Effector memory CD8-positive, alpha-beta T cell (primary cell): ENCODE results near the gene ZBED4.
"Not testable (repeated sequence)": the region's sequence is repeated elsewhere in the genome, so short reads cannot be mapped to it uniquely, and the experiment has no call there.

Experiments used
- ATAC-seq: fragments of 150-1000 bp; cut with Tn5 transposase; replicated peaks from 2 replicates; pipeline ENCODE4 v1.10.0; 2021; ENCODE audit warnings: mild to moderate bottlenecking, moderate library complexity
- DNase-seq, 3 experiments: peaks; one replicate each; pipeline ENCODE4 v3.0.0; 2021
- H3K27ac Mint-ChIP-seq, 2 donors: one replicate each; pipeline ENCODE4 v1.8.0; 2022; ENCODE audit warnings: mild to moderate bottlenecking in 2 of 2, mixed read lengths in 2 of 2, moderate library complexity in 2 of 2
- H3K27me3 Mint-ChIP-seq, 2 donors: one replicate each; pipeline ENCODE4 v1.8.0; 2022; ENCODE audit warnings: mixed read lengths in 2 of 2
- H3K36me3 Mint-ChIP-seq: one replicate; pipeline ENCODE4 v1.8.0; 2022; ENCODE audit warnings: mild to moderate bottlenecking, moderate library complexity, mixed read lengths; ENCODE audit not compliant: insufficient read depth
- H3K4me1 Mint-ChIP-seq, 2 donors: one replicate each; pipeline ENCODE4 v1.8.0; 2022; ENCODE audit warnings: low read depth in 2 of 2, mixed read lengths in 2 of 2
- H3K4me3 Mint-ChIP-seq, 2 donors: one replicate each; pipeline ENCODE4 v1.8.0; 2022; ENCODE audit warnings: mild to moderate bottlenecking in 2 of 2, mixed read lengths in 2 of 2, moderate library complexity in 2 of 2
- H3K9me3 Mint-ChIP-seq, 2 donors: one replicate each; pipeline ENCODE4 v1.8.0; 2022; ENCODE audit warnings: mixed read lengths in 2 of 2

ZBED4 gene

DNA sequence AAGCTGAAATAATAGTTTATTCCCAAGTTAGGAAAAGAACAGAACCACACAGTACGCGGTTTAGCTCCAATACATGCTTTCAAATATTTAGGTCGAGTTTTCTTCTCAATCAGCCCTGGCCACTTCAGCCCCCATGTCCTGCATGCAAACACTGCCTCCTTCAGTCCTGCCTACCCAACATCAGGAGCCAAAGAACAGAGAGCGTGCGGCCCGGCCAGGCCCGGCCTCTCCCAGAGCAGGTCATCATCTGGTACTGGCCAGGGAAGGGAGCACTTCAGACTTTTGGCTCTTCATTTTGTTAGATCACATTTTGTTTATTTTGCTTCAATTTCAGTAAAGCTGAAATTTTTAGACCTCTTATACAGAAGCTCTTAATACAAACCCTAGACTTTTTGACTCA is 32.7 kb upstream of the ZBED4 start:
- peaks cover 91% of the 10 kb centered on the region for H3K36me3 Mint-ChIP-seq
- peaks cover 63 to 73% of the 10 kb centered on the region in 2 donors for H3K4me1 Mint-ChIP-seq
- H3K9me3 Mint-ChIP-seq = no peaks in the 10 kb centered on the region
- DNase-seq = no peak
- H3K27me3 Mint-ChIP-seq = no peaks in the 10 kb centered on the region
- ATAC-seq = no peak
- no peak overlapping the region for H3K27ac Mint-ChIP-seq
- H3K4me3 Mint-ChIP-seq = no peak overlapping the region

GRCh38 chr22:49821741-49822140 is 31.9 kb upstream of the ZBED4 start:
- not testable (repeated sequence) for ATAC-seq, H3K9me3 Mint-ChIP-seq, H3K27me3 Mint-ChIP-seq, DNase-seq, H3K27ac Mint-ChIP-seq
- peaks cover 60 to 69% of the 10 kb centered on the region in 2 donors for H3K4me1 Mint-ChIP-seq
- peaks cover 90% of the 10 kb centered on the region for H3K36me3 Mint-ChIP-seq
- H3K4me3 Mint-ChIP-seq = peak overlapping the region; percentile 37 to 54

DNA sequence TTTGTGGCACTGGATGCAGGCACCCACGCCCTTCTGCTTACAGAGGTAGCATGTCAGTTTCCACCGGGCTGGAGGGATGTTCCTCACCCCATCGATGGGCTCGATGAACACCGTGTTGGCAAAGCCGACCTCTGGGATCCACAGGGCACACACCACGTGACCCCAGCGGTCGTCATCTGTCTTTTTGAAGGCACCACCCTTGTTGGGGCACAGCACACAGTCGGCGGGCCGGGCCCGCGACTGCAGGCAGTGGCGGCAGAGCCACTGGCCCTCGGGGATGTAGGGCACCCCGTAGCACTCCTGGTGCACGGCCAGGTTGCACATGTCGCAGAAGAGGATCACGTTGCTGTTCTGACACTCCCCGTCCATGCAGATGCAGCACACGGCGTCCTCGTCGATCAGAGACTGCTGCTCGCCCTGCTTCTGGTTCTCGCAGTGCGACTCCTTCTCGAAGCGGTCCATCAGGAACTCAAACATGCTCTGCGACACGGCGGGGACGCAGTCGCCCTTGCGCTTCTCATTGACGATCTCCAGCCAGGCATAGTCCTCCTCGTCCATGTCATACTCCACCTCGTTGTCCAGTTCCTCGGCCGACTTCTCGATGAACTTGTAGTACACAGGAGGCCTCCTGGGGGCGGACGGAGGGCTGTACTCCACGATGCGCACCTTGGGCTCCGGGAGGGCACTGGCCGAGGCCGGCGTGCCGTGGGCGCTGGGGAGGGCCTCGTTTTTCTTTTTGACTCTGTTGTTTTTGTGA is 30.2 kb upstream of the ZBED4 start:
- H3K27ac Mint-ChIP-seq = peak overlapping the region; percentile 52 to 87
- peaks cover 44 to 57% of the 10 kb centered on the region in 2 donors for H3K4me1 Mint-ChIP-seq
- no peaks in the 10 kb centered on the region for H3K9me3 Mint-ChIP-seq
- H3K27me3 Mint-ChIP-seq = no peaks in the 10 kb centered on the region
- ATAC-seq (no peak), DNase-seq (no peak)
- peaks cover 73% of the 10 kb centered on the region for H3K36me3 Mint-ChIP-seq
- H3K4me3 Mint-ChIP-seq = peak overlapping the region; percentile 89 to 96

GRCh38 chr22:49824185-49824925 is 29.3 kb upstream of the ZBED4 start:
- Mint-ChIP-seq H3K9me3 (no peaks in the 10 kb centered on the region), H3K27ac (peak overlapping the region in 1 of 2 donors; percentile 87), H3K4me3 (peak overlapping the region; percentile 89 to 96), H3K27me3 (no peaks in the 10 kb centered on the region), H3K4me1 (peaks cover 37 to 52% of the 10 kb centered on the region in 2 donors), H3K36me3 (peaks cover 68% of the 10 kb centered on the region)
- DNase-seq = no peak
- ATAC-seq = no peak

GRCh38 chr22:49824936-49825335 is 28.7 kb upstream of the ZBED4 start:
- Mint-ChIP-seq H3K4me1 (peaks cover 37 to 52% of the 10 kb centered on the region in 2 donors), H3K27ac (peak overlapping the region; percentile 87 to 95), H3K9me3 (no peaks in the 10 kb centered on the region), H3K36me3 (peaks cover 62% of the 10 kb centered on the region), H3K27me3 (no peaks in the 10 kb centered on the region), H3K4me3 (peak overlapping the region; percentile 89 to 96)
- DNase-seq = no peak
- ATAC-seq = no peak

GRCh38 chr22:49825436-49825835 is 28.2 kb upstream of the ZBED4 start:
- Mint-ChIP-seq H3K36me3 (peaks cover 57% of the 10 kb centered on the region), H3K27ac (peak overlapping the region; percentile 95 to 97), H3K27me3 (no peaks in the 10 kb centered on the region), H3K4me1 (peaks cover 37 to 48% of the 10 kb centered on the region in 2 donors), H3K4me3 (peak overlapping the region; percentile 89 to 96), H3K9me3 (no peaks in the 10 kb centered on the region)
- no peak for ATAC-seq
- no peak for DNase-seq

- H3K27ac Mint-ChIP-seq = peak overlapping the region; percentile 95 to 97
- H3K27me3 Mint-ChIP-seq = no peaks in the 10 kb centered on the region
- ATAC-seq = peak; percentile 80
- H3K4me1 Mint-ChIP-seq = peaks cover 31 to 42% of the 10 kb centered on the region in 2 donors
- H3K36me3 Mint-ChIP-seq = peaks cover 50% of the 10 kb centered on the region
- DNase-seq = peak; percentile 63 to 69 (median 63)
- H3K4me3 Mint-ChIP-seq = peak overlapping the region; percentile 89 to 96
- no peaks in the 10 kb centered on the region for H3K9me3 Mint-ChIP-seq
These were observed 27.6 kb upstream of the ZBED4 start for GRCh38 chr22:49825944-49826602.

DNA sequence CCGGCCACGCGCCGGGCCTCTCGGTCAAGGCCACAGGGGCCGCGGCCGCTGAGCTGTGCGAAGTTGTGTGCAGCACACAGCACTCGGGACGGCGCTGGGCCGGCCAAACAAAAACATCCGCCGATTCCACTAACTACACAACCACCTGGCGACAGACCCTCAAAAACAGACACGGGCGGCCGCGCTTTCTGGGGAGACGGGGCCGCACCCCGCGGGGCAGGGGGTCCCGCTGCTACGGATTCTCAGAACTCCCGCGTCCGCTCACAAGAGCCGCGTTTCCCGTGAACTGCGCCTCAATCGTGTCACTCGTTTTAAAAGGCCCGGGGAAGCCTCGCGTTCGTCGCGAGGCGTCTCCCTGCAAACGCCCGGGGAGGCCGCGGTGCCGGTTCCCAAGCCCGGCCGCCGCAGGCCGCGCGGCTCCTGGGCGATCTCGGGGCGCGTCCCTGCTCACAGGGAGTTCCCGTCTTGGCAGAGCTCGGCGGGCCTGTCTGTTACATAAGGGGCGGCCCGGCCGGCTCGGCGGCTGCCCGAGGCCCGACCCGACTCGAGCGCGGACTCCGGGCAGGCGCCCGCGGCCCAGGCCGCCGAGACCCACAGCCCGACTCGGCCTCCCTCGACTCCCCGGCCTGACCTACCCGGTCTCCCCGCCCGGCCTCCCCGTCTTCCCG is 26.9 kb upstream of the ZBED4 start:
- peaks cover 45% of the 10 kb centered on the region for H3K36me3 Mint-ChIP-seq
- ATAC-seq (peak; percentile 34), DNase-seq (peak; percentile 23 to 41 (median 25))
- H3K27me3 Mint-ChIP-seq = no peaks in the 10 kb centered on the region
- H3K4me1 Mint-ChIP-seq = peaks cover 29 to 37% of the 10 kb centered on the region in 2 donors
- peak overlapping the region; percentile 89 to 96 for H3K4me3 Mint-ChIP-seq
- H3K9me3 Mint-ChIP-seq = no peaks in the 10 kb centered on the region
- peak overlapping the region; percentile 95 to 97 for H3K27ac Mint-ChIP-seq

- peak overlapping the region in 1 of 2 donors; percentile 87 for H3K27ac Mint-ChIP-seq
- no peaks in the 10 kb centered on the region for H3K9me3 Mint-ChIP-seq
- peak; percentile 35 for ATAC-seq
- H3K36me3 Mint-ChIP-seq = peaks cover 40% of the 10 kb centered on the region
- peak overlapping the region; percentile 89 to 96 for H3K4me3 Mint-ChIP-seq
- H3K4me1 Mint-ChIP-seq = peaks cover 29 to 34% of the 10 kb centered on the region in 2 donors
- no peaks in the 10 kb centered on the region for H3K27me3 Mint-ChIP-seq
- DNase-seq = no peak
These were observed 26.3 kb upstream of the ZBED4 start for GRCh38 chr22:49827271-49827852.

GRCh38 chr22:49827853-49828598 is 25.6 kb upstream of the ZBED4 start, which contains the start of gene BRD1:
BRD1 (minus strand) TSS chr22:49827873; CDS start chr22:49824317, 3,556 bp downstream.
- peaks cover 30 to 33% of the 10 kb centered on the region in 2 donors for H3K4me1 Mint-ChIP-seq

GRCh38 chr22:49828599-49828965 is 25.1 kb upstream of the ZBED4 start:
- peaks cover 27 to 31% of the 10 kb centered on the region in 2 donors for H3K4me1 Mint-ChIP-seq

More at GRCh38 chr22:49827853-49828598, 25.6 kb upstream of the ZBED4 start, which contains the start of gene BRD1:
- Mint-ChIP-seq H3K27ac (peak within 1 kb of the TSS; percentile 95 to 97), H3K36me3 (peaks cover 34% of the 10 kb centered on the region), H3K27me3 (no peaks in the 10 kb centered on the region), H3K4me3 (peak within 1 kb of the TSS; percentile 89 to 96), H3K9me3 (no peaks in the 10 kb centered on the region)
- DNase-seq = peak; percentile 28 to 43 (median 42)
- ATAC-seq = peak; percentile 65

More at GRCh38 chr22:49828599-49828965, 25.1 kb upstream of the ZBED4 start:
- peak overlapping the region; percentile 55 to 87 for H3K27ac Mint-ChIP-seq
- peak overlapping the region; percentile 41 to 55 for H3K4me3 Mint-ChIP-seq
- ATAC-seq (no peak), DNase-seq (no peak)
- H3K9me3 Mint-ChIP-seq = no peaks in the 10 kb centered on the region
- H3K36me3 Mint-ChIP-seq = peaks cover 33% of the 10 kb centered on the region
- H3K27me3 Mint-ChIP-seq = no peaks in the 10 kb centered on the region
